Stimulated activated CD4-positive, alpha-beta T cell treated with anti-CD3 and anti-CD28 coated beads, Interleukin-12 subunit alpha, Interleukin-12 subunit beta, amount 100 ng/mL, for 24 hours (primary cell): ENCODE measurements around the gene PLOD1.
"Not testable (repeated sequence)": the region's sequence is repeated elsewhere in the genome, so short reads cannot be mapped to it uniquely, and the experiment has no call there.

ENCODE experiments used
- DNase-seq, 2 experiments: peaks; one replicate each; pipeline ENCODE4 v3.0.0-alpha.2; 2020; ENCODE audit warnings: low read depth in 2 of 2

The PLOD1 gene

GRCh38 chr1:11934302-11935056, at the start of gene PLOD1:
TSS of gene PLOD1 (plus strand) at chr1:11934717. CDS start at chr1:11934780, 63 bp downstream.
- DNase-seq, result peak; percentile 77 to 87

- DNase-seq, result no peak
Observed at GRCh38 chr1:11885916-11886315, 48.6 kb upstream of the PLOD1 start.

GRCh38 chr1:11886986-11887665, 47.4 kb upstream of the PLOD1 start:
- no peak for DNase-seq

GRCh38 chr1:11887666-11888007, 46.9 kb upstream of the PLOD1 start:
- no peak for DNase-seq

- DNase-seq, result no peak
Observed at GRCh38 chr1:11888206-11888876, 46.2 kb upstream of the PLOD1 start.

GRCh38 chr1:11888877-11889208, 45.7 kb upstream of the PLOD1 start:
- no peak for DNase-seq

- DNase-seq, result no peak
Observed at GRCh38 chr1:11891433-11892186, 42.9 kb upstream of the PLOD1 start.

GRCh38 chr1:11893907-11894251, 40.6 kb upstream of the PLOD1 start:
- DNase-seq, result peak; percentile 49 to 60

GRCh38 chr1:11894501-11894900, 40.0 kb upstream of the PLOD1 start:
- not testable (repeated sequence) for DNase-seq

- DNase-seq, result no peak
Observed at GRCh38 chr1:11898086-11898785, 36.3 kb upstream of the PLOD1 start.

- no peak for DNase-seq
Observed at GRCh38 chr1:11898831-11899467, 35.6 kb upstream of the PLOD1 start.

- not testable (repeated sequence) for DNase-seq
Observed at GRCh38 chr1:11901446-11901845, 33.1 kb upstream of the PLOD1 start.

- no peak for DNase-seq
Observed at GRCh38 chr1:11903210-11903609, 31.3 kb upstream of the PLOD1 start.

GRCh38 chr1:11904156-11904555, 30.4 kb upstream of the PLOD1 start:
- DNase-seq, result not testable (repeated sequence)

- no peak for DNase-seq
Observed at GRCh38 chr1:11904978-11905377, 29.5 kb upstream of the PLOD1 start.

- DNase-seq, result no peak
Observed at GRCh38 chr1:11906870-11907269, 27.6 kb upstream of the PLOD1 start.

GRCh38 chr1:11907275-11908094, 27.0 kb upstream of the PLOD1 start:
- DNase-seq, result peak; percentile 69 to 76

GRCh38 chr1:11908095-11908675, 26.3 kb upstream of the PLOD1 start:
- DNase-seq, result peak; percentile 61 to 62

GRCh38 chr1:11910914-11911228, 23.6 kb upstream of the PLOD1 start:
- not testable (repeated sequence) for DNase-seq

- DNase-seq, result no peak
Observed at GRCh38 chr1:11912000-11912399, 22.5 kb upstream of the PLOD1 start.
